K562 (cell line): Measurements from ENCODE around the gene PAX2. TPM values are rescaled to one million over a fixed set of nuclear protein-coding genes. Genes with fewer than 3 reads are reported as not detected.

Experiments
- CBX8 ChIP-seq: fragments of 200-600 bp; sonication (generic); IDR thresholded peaks from 2 replicates; pipeline ENCODE4 v1.6.1; 2012; ENCODE audit warnings: borderline replicate concordance, mixed run types, low read depth, mild to moderate bottlenecking, moderate library complexity, mixed read lengths, low read length, control low read depth, inconsistent platforms; ENCODE audit not compliant: poor library complexity, severe bottlenecking; ENCODE audit errors: extremely low read depth
- CREBBP ChIP-seq: IDR thresholded peaks from one replicate; pipeline ENCODE4 v1.6.1; 2012; ENCODE audit warnings: low read depth, mild to moderate bottlenecking, control low read depth, inconsistent platforms, low read length
- DACH1 ChIP-seq: fragments of 450-650 bp; IDR thresholded peaks from 2 replicates; pipeline ENCODE4 v1.6.1; 2018; ENCODE audit not compliant: partially characterized antibody
- MTA3 ChIP-seq: fragments of 450-650 bp; formaldehyde crosslinking; IDR thresholded peaks from 2 replicates; pipeline ENCODE4 v1.6.1; 2017; ENCODE audit warnings: mild to moderate bottlenecking, borderline replicate concordance
- MYBL2 ChIP-seq, 2 experiments: fragments of 450-650 bp in 1 of 2; sonication (generic) in 1 of 2; formaldehyde crosslinking in 1 of 2; IDR thresholded peaks; 2 replicates each; pipeline versions ENCODE4 v1.6.1 to v1.8.1; 2017 to 2022; ENCODE audit warnings: borderline replicate concordance in 1 of 2, inconsistent platforms in 1 of 2, low read depth in 1 of 2, mild to moderate bottlenecking in 1 of 2, missing genetic modification reagents in 1 of 2, moderate library complexity in 1 of 2
- TGIF2 ChIP-seq: sonication (generic); formaldehyde crosslinking; IDR thresholded peaks from 2 replicates; pipeline ENCODE4 v1.8.1; 2022; ENCODE audit warnings: mild to moderate bottlenecking, missing genetic modification reagents, moderate library complexity
- TSC22D4 ChIP-seq: fragments of 450-650 bp; IDR thresholded peaks from 2 replicates; pipeline ENCODE4 v1.6.1; 2016; ENCODE audit warnings: missing genetic modification characterization, missing biosample characterization, control low read depth
- ZNF274 ChIP-seq: IDR thresholded peaks from 2 replicates; pipeline ENCODE4 v1.6.1; 2011; ENCODE audit warnings: low read depth, mild to moderate bottlenecking, low read length, moderate library complexity, borderline replicate concordance
- polyA plus RNA-seq, 8 experiments: library from polyadenylated mRNA; depleted of rRNA in 4 of 8; stranded (reverse) in 5 of 8; unstranded in 3 of 8; fragments of >200 nt; fragmentation: Nextera tagmentation in 2 of 8; fragmentation: Illumina TruSeq in 1 of 8; extraction: Ambion mirVana in 2 of 8; extraction: Trizol in 1 of 8; gene quantifications; 2 replicates each; pipeline versions ENCODE4 v1.2.1 to v1.2.3, GENCODE V29; 2011 to 2014; ENCODE audit warnings: inconsistent platforms in 1 of 8, missing spikeins in 1 of 8
- total RNA-seq, 7 experiments: library from RNA; depleted of rRNA in 6 of 7; stranded (reverse); fragments of >200 nt in 6 of 7; fragmentation: Illumina TruSeq in 2 of 7; extraction: Trizol in 2 of 7; gene quantifications; 2 replicates each; pipeline versions ENCODE4 v1.2.1 to v1.2.3, GENCODE V29; 2011 to 2021; ENCODE audit warnings: low replicate concordance in 1 of 7
- TF ChIP-seq, protein P1 (sequence below): fragments of 450-650 bp; formaldehyde crosslinking; IDR thresholded peaks from 2 replicates; pipeline ENCODE4 v1.4.0; 2022; ENCODE audit warnings: mild to moderate bottlenecking, moderate library complexity
- TF ChIP-seq, protein P2 (sequence below), 2 experiments: fragments of 450-650 bp in 1 of 2; sonication (generic) in 1 of 2; formaldehyde crosslinking in 1 of 2; IDR thresholded peaks in 1 of 2; conservative IDR thresholded peaks in 1 of 2; 2 replicates each; pipeline versions ENCODE4 v1.6.1 to v1.8.1; 2016 to 2023; ENCODE audit warnings: mild to moderate bottlenecking in 2 of 2, moderate library complexity in 2 of 2, inconsistent platforms in 1 of 2, missing genetic modification reagents in 1 of 2

The PAX2 gene
- total and polyA plus RNA-seq, 9 of the 15 experiments (the other 6 are each of a cell fraction or from before 2014, with no cell fraction given) = not detected

DNA sequence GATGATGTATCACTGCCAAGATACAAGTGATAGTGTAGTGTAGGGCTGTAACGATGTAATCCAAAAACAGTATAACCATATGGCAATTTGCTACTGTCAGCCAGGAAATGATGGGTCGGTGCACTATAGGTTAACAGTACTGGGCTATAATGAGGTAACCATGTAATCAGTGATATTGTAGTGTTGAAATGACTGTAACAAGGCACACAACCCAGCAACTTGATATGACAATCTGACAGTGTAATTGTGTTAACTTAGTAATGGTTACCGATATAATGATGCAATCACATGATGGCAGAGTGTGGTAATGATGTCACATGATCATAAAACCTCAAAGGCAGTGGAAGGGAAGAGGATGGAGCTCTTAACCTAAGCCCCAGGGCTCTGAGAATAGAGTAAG lies 93.6 kb downstream of the PAX2 start (continued):
- TF ChIP-seq, protein P1, sequence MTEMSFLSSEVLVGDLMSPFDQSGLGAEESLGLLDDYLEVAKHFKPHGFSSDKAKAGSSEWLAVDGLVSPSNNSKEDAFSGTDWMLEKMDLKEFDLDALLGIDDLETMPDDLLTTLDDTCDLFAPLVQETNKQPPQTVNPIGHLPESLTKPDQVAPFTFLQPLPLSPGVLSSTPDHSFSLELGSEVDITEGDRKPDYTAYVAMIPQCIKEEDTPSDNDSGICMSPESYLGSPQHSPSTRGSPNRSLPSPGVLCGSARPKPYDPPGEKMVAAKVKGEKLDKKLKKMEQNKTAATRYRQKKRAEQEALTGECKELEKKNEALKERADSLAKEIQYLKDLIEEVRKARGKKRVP (CRISPR knock-in tag) = peak; percentile 60
- TF ChIP-seq, protein P2, sequence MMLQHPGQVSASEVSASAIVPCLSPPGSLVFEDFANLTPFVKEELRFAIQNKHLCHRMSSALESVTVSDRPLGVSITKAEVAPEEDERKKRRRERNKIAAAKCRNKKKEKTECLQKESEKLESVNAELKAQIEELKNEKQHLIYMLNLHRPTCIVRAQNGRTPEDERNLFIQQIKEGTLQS (IDR thresholded peaks at IDR 0.05) = peak; percentile 81
- TF ChIP-seq, protein P2 (CRISPR knock-in tag; conservative IDR thresholded peaks at IDR 0.05) = no peak
- TF ChIP-seq CBX8 (no peak), TGIF2 (CRISPR knock-in tag) (no peak), MTA3 (no peak), ZNF274 (no peak), CREBBP (no peak), MYBL2 (IDR thresholded peaks at IDR 0.05; ENCODE audit: low read depth) (no peak), MYBL2 (CRISPR knock-in tag; IDR thresholded peaks at IDR 0.05; ENCODE audit: borderline replicate concordance) (no peak), DACH1 (no peak), TSC22D4 (tag) (no peak)
